Measurements from ENCODE around the gene GNG13.

The GNG13 gene

DNA sequence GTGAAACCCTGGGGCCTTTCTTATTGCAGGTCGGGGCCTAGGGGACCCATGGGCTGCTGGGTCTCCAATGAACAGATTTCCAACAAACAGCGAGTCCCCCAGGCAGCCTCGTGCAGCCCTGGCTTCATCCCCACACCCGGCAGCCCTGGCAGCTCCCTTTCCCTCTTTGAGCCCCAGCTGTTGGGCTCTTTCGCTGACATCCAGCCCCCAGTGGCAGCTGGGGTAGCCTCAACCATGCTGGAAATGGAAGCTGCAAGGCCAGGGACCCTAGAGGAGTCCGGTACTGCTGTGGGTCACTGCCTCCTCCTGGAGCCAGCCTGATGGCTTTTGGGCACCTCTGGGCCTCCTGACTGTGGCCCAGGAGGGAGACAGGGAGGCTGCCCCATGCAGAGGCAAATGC lies 18.3 kb downstream of the GNG13 start:
- TF ChIP-seq YY1 (IDR thresholded peaks at IDR 0.05; ENCODE audit: low read depth) (no peak), EGR1 (IDR thresholded peaks at IDR 0.05) (no peak), TEAD4 (IDR thresholded peaks at IDR 0.05) (no peak), TAF1 (IDR thresholded peaks at IDR 0.05; ENCODE audit: low read depth) (no peak), RAD21 (IDR thresholded peaks at IDR 0.05; ENCODE audit: low read depth) (no peak), CREB1 (IDR thresholded peaks at IDR 0.05; ENCODE audit: low read depth) (no peak), TCF12 (IDR thresholded peaks at IDR 0.05; ENCODE audit: low read depth) (no peak), FOXM1 (IDR thresholded peaks at IDR 0.05; ENCODE audit: borderline replicate concordance, low read depth) (no peak), NFIC (IDR thresholded peaks at IDR 0.05) (no peak), EP300 (IDR thresholded peaks at IDR 0.05; ENCODE audit: borderline replicate concordance) (no peak), CEBPB (IDR thresholded peaks at IDR 0.05) (no peak)
- TF ChIP-seq, protein P1, sequence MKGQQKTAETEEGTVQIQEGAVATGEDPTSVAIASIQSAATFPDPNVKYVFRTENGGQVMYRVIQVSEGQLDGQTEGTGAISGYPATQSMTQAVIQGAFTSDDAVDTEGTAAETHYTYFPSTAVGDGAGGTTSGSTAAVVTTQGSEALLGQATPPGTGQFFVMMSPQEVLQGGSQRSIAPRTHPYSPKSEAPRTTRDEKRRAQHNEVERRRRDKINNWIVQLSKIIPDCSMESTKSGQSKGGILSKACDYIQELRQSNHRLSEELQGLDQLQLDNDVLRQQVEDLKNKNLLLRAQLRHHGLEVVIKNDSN (IDR thresholded peaks at IDR 0.05): no peak
- TF ChIP-seq, protein P2, sequence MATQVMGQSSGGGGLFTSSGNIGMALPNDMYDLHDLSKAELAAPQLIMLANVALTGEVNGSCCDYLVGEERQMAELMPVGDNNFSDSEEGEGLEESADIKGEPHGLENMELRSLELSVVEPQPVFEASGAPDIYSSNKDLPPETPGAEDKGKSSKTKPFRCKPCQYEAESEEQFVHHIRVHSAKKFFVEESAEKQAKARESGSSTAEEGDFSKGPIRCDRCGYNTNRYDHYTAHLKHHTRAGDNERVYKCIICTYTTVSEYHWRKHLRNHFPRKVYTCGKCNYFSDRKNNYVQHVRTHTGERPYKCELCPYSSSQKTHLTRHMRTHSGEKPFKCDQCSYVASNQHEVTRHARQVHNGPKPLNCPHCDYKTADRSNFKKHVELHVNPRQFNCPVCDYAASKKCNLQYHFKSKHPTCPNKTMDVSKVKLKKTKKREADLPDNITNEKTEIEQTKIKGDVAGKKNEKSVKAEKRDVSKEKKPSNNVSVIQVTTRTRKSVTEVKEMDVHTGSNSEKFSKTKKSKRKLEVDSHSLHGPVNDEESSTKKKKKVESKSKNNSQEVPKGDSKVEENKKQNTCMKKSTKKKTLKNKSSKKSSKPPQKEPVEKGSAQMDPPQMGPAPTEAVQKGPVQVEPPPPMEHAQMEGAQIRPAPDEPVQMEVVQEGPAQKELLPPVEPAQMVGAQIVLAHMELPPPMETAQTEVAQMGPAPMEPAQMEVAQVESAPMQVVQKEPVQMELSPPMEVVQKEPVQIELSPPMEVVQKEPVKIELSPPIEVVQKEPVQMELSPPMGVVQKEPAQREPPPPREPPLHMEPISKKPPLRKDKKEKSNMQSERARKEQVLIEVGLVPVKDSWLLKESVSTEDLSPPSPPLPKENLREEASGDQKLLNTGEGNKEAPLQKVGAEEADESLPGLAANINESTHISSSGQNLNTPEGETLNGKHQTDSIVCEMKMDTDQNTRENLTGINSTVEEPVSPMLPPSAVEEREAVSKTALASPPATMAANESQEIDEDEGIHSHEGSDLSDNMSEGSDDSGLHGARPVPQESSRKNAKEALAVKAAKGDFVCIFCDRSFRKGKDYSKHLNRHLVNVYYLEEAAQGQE (IDR thresholded peaks at IDR 0.05; ENCODE audit: low read depth): no peak
- TF ChIP-seq, protein P3, sequence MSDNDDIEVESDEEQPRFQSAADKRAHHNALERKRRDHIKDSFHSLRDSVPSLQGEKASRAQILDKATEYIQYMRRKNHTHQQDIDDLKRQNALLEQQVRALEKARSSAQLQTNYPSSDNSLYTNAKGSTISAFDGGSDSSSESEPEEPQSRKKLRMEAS (IDR thresholded peaks at IDR 0.05): no peak

DNA sequence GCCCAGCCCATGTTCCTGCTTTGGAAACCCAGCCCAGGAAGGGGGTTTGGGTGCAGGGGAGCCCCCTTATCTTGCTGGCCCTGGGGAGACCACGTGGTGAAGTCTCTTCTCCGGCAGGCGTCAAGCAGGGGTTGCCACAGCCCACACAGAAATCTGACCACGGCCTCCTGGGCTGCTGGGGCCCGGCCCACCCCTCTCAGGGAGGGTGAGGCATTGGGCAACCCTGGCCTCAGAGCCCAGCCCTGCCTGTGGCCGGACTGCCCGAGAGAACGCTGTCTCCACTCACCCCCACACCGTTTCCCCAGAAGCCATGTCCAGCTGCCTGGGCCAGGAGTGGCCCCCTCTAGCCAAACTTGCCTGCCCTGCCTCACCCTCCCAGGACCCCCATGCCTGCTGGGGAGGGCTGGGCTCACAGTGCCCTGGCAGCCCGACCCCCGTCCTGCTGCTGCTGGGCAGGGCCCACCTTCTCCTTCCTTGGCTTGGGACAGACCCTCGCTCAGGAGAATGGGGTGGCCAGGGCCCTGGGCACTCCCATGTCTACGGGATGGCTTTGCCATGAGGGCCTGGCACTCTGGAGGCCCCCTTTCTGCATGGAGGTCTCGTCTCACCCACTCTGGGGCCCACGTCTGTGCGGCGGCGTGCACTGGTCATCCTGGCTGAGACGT lies 19.1 kb downstream of the GNG13 start:
- TF ChIP-seq FOXM1 (IDR thresholded peaks at IDR 0.05; ENCODE audit: borderline replicate concordance, low read depth) (no peak), NFIC (IDR thresholded peaks at IDR 0.05) (no peak), CEBPB (IDR thresholded peaks at IDR 0.05) (no peak), RAD21 (IDR thresholded peaks at IDR 0.05; ENCODE audit: low read depth) (no peak)
- TF ChIP-seq, protein P2 (IDR thresholded peaks at IDR 0.05; ENCODE audit: low read depth): no peak
- TF ChIP-seq, protein P3 (IDR thresholded peaks at IDR 0.05): no peak

DNA sequence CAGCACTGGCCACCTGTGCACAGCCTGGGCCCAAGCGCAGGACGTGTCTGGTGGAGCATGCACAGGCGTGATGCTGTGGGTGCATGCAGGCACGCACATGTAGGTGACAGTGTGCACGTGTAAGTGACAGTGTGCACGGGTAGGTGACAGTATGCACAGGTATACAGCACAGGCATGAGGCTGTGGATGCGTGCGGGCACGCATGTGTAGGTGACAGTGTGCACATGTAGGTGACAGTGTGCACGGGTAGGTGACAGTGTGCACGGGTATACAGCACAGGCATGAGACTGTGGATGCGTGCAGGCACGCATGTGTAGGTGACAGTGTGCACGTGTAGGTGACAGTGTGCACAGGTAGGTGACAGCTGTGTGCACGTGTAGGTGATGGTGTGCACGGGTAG lies 20.2 kb downstream of the GNG13 start:
- no peak for TF ChIP-seq TAF1 (IDR thresholded peaks at IDR 0.05; ENCODE audit: low read depth)
- TF ChIP-seq, protein P1 (IDR thresholded peaks at IDR 0.05): no peak
- TF ChIP-seq, protein P2 (IDR thresholded peaks at IDR 0.05; ENCODE audit: low read depth): no peak
- TF ChIP-seq CEBPB (IDR thresholded peaks at IDR 0.05): no peak

DNA sequence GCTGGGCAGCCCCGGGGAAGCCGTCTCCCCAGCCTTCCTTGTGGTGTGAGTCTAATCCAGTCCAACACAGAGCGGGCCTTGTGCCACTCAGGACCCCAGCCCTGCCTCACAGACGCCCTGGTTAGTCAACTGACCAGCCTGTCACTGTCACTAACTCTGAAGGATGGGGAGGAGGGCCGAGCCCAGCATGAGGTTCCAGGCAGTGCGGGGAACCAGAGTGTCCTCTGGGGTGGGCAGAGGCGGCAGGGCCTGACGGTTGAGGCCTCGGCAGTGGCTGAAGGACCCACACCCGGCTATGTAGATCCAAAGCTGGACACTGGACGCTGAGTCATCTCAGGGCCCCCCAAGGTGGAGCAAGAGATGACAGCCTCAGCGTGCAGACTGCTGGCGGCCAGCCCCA lies 21.0 kb downstream of the GNG13 start:
- TF ChIP-seq NFIC (IDR thresholded peaks at IDR 0.05): no peak

DNA sequence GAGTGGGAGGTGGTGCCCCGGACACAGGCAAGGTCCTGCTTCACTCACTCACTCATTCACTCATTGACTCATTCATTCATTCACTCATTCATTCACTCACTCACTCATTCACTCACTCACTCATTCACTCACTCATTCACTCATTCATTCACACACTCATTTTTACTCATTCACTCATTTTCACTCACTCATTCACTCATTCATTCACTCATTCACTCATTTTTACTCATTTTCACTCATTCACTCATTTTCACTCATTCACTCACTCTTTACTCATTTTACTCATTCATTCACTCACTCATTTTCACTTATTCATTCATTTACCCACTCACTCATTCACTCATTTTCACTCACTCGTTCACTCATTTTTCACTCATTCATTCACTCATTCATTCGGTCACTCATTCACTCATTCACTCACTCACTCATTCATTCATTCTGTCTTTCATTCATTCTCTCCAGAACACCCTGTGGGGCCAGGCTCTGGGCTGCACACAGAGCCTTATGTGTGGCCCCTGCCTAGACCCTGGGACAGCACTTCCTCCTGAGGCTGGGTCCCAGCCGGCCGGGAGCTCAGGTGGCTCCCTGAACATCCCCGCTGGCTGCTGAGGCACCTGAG lies 21.5 kb downstream of the GNG13 start:
- TF ChIP-seq, protein P2 (IDR thresholded peaks at IDR 0.05; ENCODE audit: low read depth): no peak
- TF ChIP-seq, protein P1 (IDR thresholded peaks at IDR 0.05): no peak
- TF ChIP-seq, protein P3 (IDR thresholded peaks at IDR 0.05): no peak
- TF ChIP-seq CEBPB (IDR thresholded peaks at IDR 0.05) (no peak), EP300 (IDR thresholded peaks at IDR 0.05; ENCODE audit: borderline replicate concordance) (no peak), TCF12 (IDR thresholded peaks at IDR 0.05; ENCODE audit: low read depth) (no peak), NFIC (IDR thresholded peaks at IDR 0.05) (no peak), CREB1 (IDR thresholded peaks at IDR 0.05; ENCODE audit: low read depth) (no peak), TAF1 (IDR thresholded peaks at IDR 0.05; ENCODE audit: low read depth) (no peak), YY1 (IDR thresholded peaks at IDR 0.05; ENCODE audit: low read depth) (no peak), EGR1 (IDR thresholded peaks at IDR 0.05) (no peak), RAD21 (IDR thresholded peaks at IDR 0.05; ENCODE audit: low read depth) (no peak), ZBTB7A (IDR thresholded peaks at IDR 0.05; ENCODE audit: low read depth) (no peak), TEAD4 (IDR thresholded peaks at IDR 0.05) (no peak), FOXM1 (IDR thresholded peaks at IDR 0.05; ENCODE audit: borderline replicate concordance, low read depth) (no peak)

Data from Ishikawa (cell line).